HAP-1 (cell line): ENCODE data around the gene CD82.
A peak's percentile ranks its signal among the peaks of the same experiment; 100 is the strongest.

ENCODE experiments used
- DNase-seq, 2 experiments: peaks; one replicate each; pipeline ENCODE4 v3.0.0-alpha.2; 2016 to 2020; ENCODE audit warnings: low spot score in 2 of 2
- H3K27me3 ChIP-seq: fragments of 250-450 bp; sonication (Bioruptor Pico); 2 replicates; pipeline ENCODE4 v1.5.1; 2020; ENCODE audit warnings: low read depth, mild to moderate bottlenecking, moderate library complexity
- H3K36me3 ChIP-seq: fragments of 250-450 bp; sonication (Bioruptor Pico); replicated peaks from 2 replicates; pipeline ENCODE4 v1.5.1; 2020; ENCODE audit warnings: mild to moderate bottlenecking
- H3K4me1 ChIP-seq: fragments of 250-450 bp; sonication (Bioruptor Pico); 2 replicates; pipeline ENCODE4 v1.5.1; 2020; ENCODE audit warnings: mild to moderate bottlenecking
- H3K4me3 ChIP-seq: fragments of 250-450 bp; sonication (Bioruptor Pico); 2 replicates; pipeline ENCODE4 v1.5.1; 2020; ENCODE audit warnings: mild to moderate bottlenecking, moderate library complexity
- H3K9me3 ChIP-seq: fragments of 250-450 bp; sonication (Bioruptor Pico); 2 replicates; pipeline ENCODE4 v1.5.1; 2020; ENCODE audit warnings: mild to moderate bottlenecking, moderate library complexity
- in situ Hi-C: fragments of 300-500 bp; cut with MboI; formaldehyde crosslinking; loops from 3 replicates; pipeline ENCODE4 v1.14.3; 2020; ENCODE audit warnings: low sequenced_read_pairs, inconsistent platforms, mixed read lengths

CD82 gene

DNA sequence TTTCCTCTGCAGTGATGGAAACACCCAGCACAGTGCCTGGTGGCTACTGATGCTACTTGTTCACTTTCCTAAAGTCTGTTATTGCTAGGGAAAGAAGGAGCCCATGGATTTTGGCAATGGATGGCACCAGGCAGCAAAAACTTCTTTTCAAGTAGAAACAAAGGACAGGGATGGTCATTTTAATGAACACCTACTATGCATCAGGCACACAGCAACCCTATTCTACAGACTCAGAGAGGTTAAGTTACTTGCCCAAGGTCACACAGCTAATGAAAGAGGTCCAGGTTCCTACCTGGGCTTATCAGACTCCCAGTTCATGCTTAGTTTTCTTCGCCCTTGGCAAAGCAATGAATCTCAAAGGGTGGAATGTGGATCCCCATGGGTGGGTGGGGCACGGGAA lies 36.9 kb upstream of the CD82 start:
- Histone ChIP-seq H3K4me3 (no peak overlapping the region), H3K4me1 (no peaks in the 10 kb centered on the region), H3K27me3 (no peaks in the 10 kb centered on the region), H3K36me3 (no peaks in the 10 kb centered on the region), H3K9me3 (no peaks in the 10 kb centered on the region)
- DNase-seq: no peak
- in situ Hi-C loops: no loop called here

DNA sequence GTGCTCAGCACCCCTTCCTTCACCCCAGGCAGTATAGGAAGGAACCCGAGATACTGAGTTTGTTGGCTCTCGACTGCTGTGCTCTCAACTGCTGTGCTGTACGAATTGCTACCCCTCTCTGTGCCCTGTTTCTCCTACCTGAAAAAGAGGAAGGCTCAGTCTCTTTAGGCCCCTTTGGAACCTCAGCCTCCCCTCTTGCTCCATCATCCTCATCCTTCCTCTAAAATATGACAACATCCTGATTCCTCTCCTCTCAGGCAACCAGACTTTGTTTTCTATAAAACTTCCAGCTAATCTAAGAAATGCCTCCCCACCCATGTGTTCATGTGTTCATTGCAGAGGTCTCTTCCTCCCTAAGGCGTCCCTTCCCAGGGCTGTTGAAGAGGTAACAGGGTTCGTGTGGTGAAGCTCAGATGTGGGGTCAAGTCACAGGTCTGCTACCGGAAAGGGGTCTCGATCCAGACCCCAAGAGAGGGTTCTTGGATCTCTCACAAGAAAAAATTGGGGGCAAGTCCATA lies 35.5 kb upstream of the CD82 start:
- Histone ChIP-seq H3K4me3 (no peak overlapping the region), H3K9me3 (no peaks in the 10 kb centered on the region), H3K36me3 (no peaks in the 10 kb centered on the region), H3K27me3 (no peaks in the 10 kb centered on the region), H3K4me1 (no peaks in the 10 kb centered on the region)
- in situ Hi-C loops: no loop called here
- DNase-seq: no peak

GRCh38 chr11:44530413-44531115 lies 34.9 kb upstream of the CD82 start:
- in situ Hi-C loops: no loop called here
- no peaks in the 10 kb centered on the region for H3K36me3 ChIP-seq
- H3K4me3 ChIP-seq: no peak overlapping the region
- DNase-seq: no peak
- H3K4me1 ChIP-seq: no peaks in the 10 kb centered on the region
- no peaks in the 10 kb centered on the region for H3K9me3 ChIP-seq
- no peaks in the 10 kb centered on the region for H3K27me3 ChIP-seq

DNA sequence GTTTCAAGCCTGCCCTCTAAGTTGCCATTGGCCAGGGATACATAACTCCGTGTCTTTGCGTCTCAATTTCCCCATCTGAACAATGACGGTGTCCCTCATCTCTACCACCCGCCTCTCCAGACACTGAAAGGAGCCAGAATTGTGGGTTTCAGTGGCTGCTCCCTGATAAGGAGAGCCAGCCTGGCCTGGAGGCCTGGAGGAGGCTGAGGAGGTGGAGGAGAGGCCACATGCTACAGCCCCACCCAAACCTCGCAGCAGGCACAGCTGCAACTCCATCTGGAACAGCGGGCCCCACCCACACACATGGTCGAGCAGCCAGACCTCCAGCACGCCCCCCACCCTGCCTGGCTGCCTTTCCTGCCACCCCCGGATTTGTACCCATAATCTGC lies 34.4 kb upstream of the CD82 start:
- H3K27me3 ChIP-seq: no peaks in the 10 kb centered on the region
- no peak for DNase-seq
- in situ Hi-C loops: no loop called here
- no peaks in the 10 kb centered on the region for H3K9me3 ChIP-seq
- no peaks in the 10 kb centered on the region for H3K4me1 ChIP-seq
- H3K36me3 ChIP-seq: no peaks in the 10 kb centered on the region
- H3K4me3 ChIP-seq: no peak overlapping the region

GRCh38 chr11:44531636-44532035 lies 33.8 kb upstream of the CD82 start:
- Histone ChIP-seq H3K27me3 (no peaks in the 10 kb centered on the region), H3K4me3 (no peak overlapping the region), H3K9me3 (no peaks in the 10 kb centered on the region), H3K36me3 (no peaks in the 10 kb centered on the region), H3K4me1 (no peaks in the 10 kb centered on the region)
- in situ Hi-C loops: no loop called here
- no peak for DNase-seq

DNA sequence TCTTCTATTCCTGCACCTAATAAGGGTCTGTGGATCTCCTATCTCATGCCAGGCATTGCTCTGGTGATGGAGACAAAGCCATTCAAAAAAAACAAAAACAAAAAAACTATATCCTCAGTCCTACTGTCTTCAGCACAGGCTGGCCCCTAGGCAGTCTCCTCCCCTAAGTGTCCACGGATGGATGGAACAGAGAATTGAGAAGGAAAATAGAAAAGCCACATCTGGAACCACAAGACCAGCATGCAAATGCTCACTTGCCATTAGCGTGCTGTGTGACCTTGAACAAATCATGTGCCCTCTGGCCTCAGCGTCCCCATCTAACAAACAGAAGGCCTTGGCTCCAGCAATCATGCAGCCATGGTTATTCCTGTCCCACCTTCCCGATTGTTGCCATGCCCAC lies 32.7 kb upstream of the CD82 start:
- in situ Hi-C loops: no loop called here

DNA sequence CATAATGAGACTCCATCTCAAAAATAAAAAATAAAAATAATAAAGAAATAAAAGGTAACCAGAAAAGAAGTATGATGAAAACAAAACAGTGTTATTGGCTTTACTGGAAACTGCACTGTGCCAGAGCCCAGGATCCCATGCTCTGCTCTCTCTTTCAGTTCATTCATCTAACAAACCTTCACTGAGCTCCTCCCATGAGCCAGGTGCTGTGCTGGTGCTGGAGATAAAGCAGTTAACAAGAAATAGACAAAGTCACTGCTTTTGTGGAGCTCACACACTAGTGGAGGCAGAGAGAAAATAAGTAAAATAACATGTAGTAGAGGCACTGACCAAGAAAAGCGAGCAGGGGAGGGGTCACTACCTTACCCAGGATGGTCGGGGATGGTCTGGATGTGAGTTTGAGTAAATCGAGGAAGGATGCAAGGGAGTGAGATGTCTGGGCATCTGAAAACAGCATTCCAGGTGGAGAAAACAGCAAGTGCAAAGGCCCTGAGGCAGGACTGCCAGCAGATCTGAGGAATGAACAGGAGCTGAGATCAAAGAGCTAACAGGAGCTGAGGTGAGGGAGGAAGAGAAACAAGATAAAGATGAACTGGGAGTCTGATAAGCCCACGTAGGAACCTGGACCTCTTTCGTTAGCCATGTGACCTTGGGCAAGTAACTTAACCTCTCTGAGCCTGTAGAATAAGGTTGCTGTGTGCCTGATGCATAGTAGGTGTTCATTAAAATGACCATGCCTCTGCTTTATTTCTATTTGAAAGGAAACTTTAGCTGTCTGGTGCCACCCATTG lies 31.3 kb upstream of the CD82 start:
- no peaks in the 10 kb centered on the region for H3K4me1 ChIP-seq
- H3K36me3 ChIP-seq: no peaks in the 10 kb centered on the region
- DNase-seq: no peak
- H3K4me3 ChIP-seq: no peak overlapping the region
- in situ Hi-C loops: no loop called here
- H3K27me3 ChIP-seq: no peaks in the 10 kb centered on the region
- H3K9me3 ChIP-seq: no peaks in the 10 kb centered on the region

More for the DNA sequence above, 32.7 kb upstream of the CD82 start:
- Histone ChIP-seq H3K9me3 (no peaks in the 10 kb centered on the region), H3K36me3 (no peaks in the 10 kb centered on the region), H3K4me1 (no peaks in the 10 kb centered on the region), H3K27me3 (no peaks in the 10 kb centered on the region), H3K4me3 (no peak overlapping the region)
- DNase-seq: no peak

- H3K9me3 ChIP-seq: no peaks in the 10 kb centered on the region
- no peak for DNase-seq
- no peaks in the 10 kb centered on the region for H3K36me3 ChIP-seq
- no peak overlapping the region for H3K4me3 ChIP-seq
- in situ Hi-C loops: loop anchor here (5.0 kb wide), 1 partner anchor 248 kb away; no protein-coding TSS in a partner anchor
- no peaks in the 10 kb centered on the region for H3K27me3 ChIP-seq
- H3K4me1 ChIP-seq: no peaks in the 10 kb centered on the region
These were observed 30.1 kb upstream of the CD82 start for GRCh38 chr11:44535191-44535980.

- H3K4me3 ChIP-seq: no peak overlapping the region
- DNase-seq: no peak
- no peaks in the 10 kb centered on the region for H3K9me3 ChIP-seq
- H3K27me3 ChIP-seq: no peaks in the 10 kb centered on the region
- no peaks in the 10 kb centered on the region for H3K4me1 ChIP-seq
- in situ Hi-C loops: loop anchor here (5.0 kb wide), 1 partner anchor 250 kb away; no protein-coding TSS in a partner anchor
- no peaks in the 10 kb centered on the region for H3K36me3 ChIP-seq
These were observed 28.5 kb upstream of the CD82 start for GRCh38 chr11:44536788-44537516.

- Histone ChIP-seq H3K27me3 (no peaks in the 10 kb centered on the region), H3K4me1 (no peaks in the 10 kb centered on the region), H3K4me3 (no peak overlapping the region), H3K36me3 (no peaks in the 10 kb centered on the region), H3K9me3 (no peaks in the 10 kb centered on the region)
- DNase-seq: no peak
- in situ Hi-C loops: loop anchor here (5.0 kb wide), 1 partner anchor 250 kb away; no protein-coding TSS in a partner anchor
These were observed 27.8 kb upstream of the CD82 start for GRCh38 chr11:44537679-44538078.

DNA sequence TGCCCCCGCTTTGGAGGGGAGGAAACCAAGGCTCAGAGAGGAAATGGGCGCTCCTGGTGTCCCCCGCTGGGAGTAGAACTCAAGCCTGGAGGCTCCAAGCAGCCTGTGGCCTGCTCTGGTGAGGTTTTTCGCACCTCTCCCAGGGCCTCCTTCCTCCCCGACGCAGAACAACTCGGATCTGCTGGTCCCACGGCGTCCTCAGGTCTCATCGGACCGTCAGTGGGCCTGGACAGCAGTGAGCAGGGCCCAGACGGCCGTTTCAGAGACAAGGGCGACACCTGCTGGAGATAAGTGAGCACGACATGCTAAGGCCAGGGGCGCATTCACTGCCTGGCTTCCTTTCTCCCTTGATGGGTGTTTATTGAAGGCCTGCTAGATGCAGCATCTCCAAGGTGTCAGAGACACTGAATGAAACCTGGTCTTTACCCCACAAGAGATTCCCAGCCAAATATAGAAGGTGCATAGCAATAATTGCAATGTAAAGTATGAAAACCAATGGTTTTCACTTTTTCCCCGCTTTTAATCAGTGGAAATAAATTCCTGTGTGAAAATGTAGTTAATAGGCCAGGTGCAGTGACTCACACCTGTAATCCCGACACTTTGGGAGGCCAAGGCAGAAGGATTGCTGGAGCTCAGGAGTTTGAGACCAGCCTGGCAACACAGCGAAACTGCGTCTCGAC lies 26.9 kb upstream of the CD82 start:
- Histone ChIP-seq H3K36me3 (no peaks in the 10 kb centered on the region), H3K4me3 (no peak overlapping the region), H3K9me3 (no peaks in the 10 kb centered on the region), H3K4me1 (no peaks in the 10 kb centered on the region), H3K27me3 (no peaks in the 10 kb centered on the region)
- peak; percentile 55 to 85 for DNase-seq
- in situ Hi-C loops: loop anchor here (5.0 kb wide), 1 partner anchor 251 kb away; no protein-coding TSS in a partner anchor

GRCh38 chr11:44539971-44540370 lies 25.5 kb upstream of the CD82 start:
- in situ Hi-C loops: loop anchor here (5.0 to 10.0 kb wide), 3 partner anchors 253 to 435 kb away; no protein-coding TSS in a partner anchor
- H3K27me3 ChIP-seq: no peaks in the 10 kb centered on the region
- H3K4me3 ChIP-seq: no peak overlapping the region
- DNase-seq: no peak
- H3K4me1 ChIP-seq: no peaks in the 10 kb centered on the region
- H3K9me3 ChIP-seq: no peaks in the 10 kb centered on the region
- H3K36me3 ChIP-seq: no peaks in the 10 kb centered on the region
